GM23248 (cell line): ENCODE data around the gene CD70. TPM values are rescaled to one million over a fixed set of nuclear protein-coding genes. Genes with fewer than 3 reads are reported as not detected.
A peak's percentile ranks its signal among the peaks of the same experiment; 100 is the strongest.
"Not testable (repeated sequence)": the region's sequence is repeated elsewhere in the genome, so short reads cannot be mapped to it uniquely, and the experiment has no call there.

Experiments used
- DNase-seq: peaks from one replicate; pipeline ENCODE4 v3.0.0-alpha.2; 2015
- H2AFZ ChIP-seq: fragments of 200-600 bp; sonication (generic); 2 replicates; pipeline ENCODE4 v1.6.1; 2016; ENCODE audit warnings: antibody characterized with exemption
- H3F3A ChIP-seq: fragments of 200-600 bp; sonication (generic); 2 replicates; pipeline ENCODE4 v1.6.1; 2016; ENCODE audit warnings: mild to moderate bottlenecking, antibody characterized with exemption, mixed run types; ENCODE audit not compliant: insufficient read depth
- H3K27ac ChIP-seq: fragments of 200-600 bp; sonication (generic); 2 replicates; pipeline ENCODE4 v1.5.1; 2016; ENCODE audit warnings: mild to moderate bottlenecking
- H3K27me3 ChIP-seq: fragments of 200-600 bp; sonication (generic); replicated peaks from 2 replicates; pipeline ENCODE4 v1.6.1; 2016; ENCODE audit warnings: mild to moderate bottlenecking; ENCODE audit not compliant: insufficient read depth
- H3K36me3 ChIP-seq: fragments of 200-600 bp; sonication (generic); 2 replicates; pipeline ENCODE4 v1.6.1; 2016; ENCODE audit warnings: low read depth, mild to moderate bottlenecking
- H3K4me1 ChIP-seq: fragments of 200-600 bp; sonication (generic); 2 replicates; pipeline ENCODE4 v1.6.1; 2016; ENCODE audit warnings: mild to moderate bottlenecking; ENCODE audit not compliant: insufficient read depth
- H3K4me2 ChIP-seq: fragments of 200-600 bp; sonication (generic); one replicate; pipeline ENCODE4 v1.6.1; 2016; ENCODE audit warnings: mild to moderate bottlenecking; ENCODE audit not compliant: unreplicated experiment
- H3K4me3 ChIP-seq: fragments of 200-600 bp; sonication (generic); 2 replicates; pipeline ENCODE4 v1.5.1; 2016; ENCODE audit warnings: mild to moderate bottlenecking
- H3K79me2 ChIP-seq: fragments of 200-600 bp; sonication (generic); 2 replicates; pipeline ENCODE4 v1.6.1; 2016; ENCODE audit warnings: mild to moderate bottlenecking; ENCODE audit not compliant: insufficient read depth
- H3K9ac ChIP-seq: fragments of 200-600 bp; sonication (generic); 2 replicates; pipeline ENCODE4 v1.6.1; 2016; ENCODE audit warnings: mild to moderate bottlenecking
- H3K9me2 ChIP-seq: fragments of 200-600 bp; sonication (generic); 2 replicates; pipeline ENCODE4 v1.6.1; 2016; ENCODE audit warnings: mixed run types, mild to moderate bottlenecking, moderate library complexity; ENCODE audit not compliant: insufficient read depth
- H3K9me3 ChIP-seq: fragments of 200-600 bp; sonication (generic); one replicate; pipeline ENCODE4 v1.6.1; 2017; ENCODE audit warnings: low read depth
- H4K20me1 ChIP-seq: fragments of 200-600 bp; sonication (generic); 2 replicates; pipeline ENCODE4 v1.6.0; 2016; ENCODE audit not compliant: insufficient read depth
- EZH2 ChIP-seq: fragments of 200-600 bp; sonication (generic); IDR thresholded peaks from 2 replicates; pipeline ENCODE4 v1.6.1; 2018; ENCODE audit warnings: antibody characterized with exemption, mild to moderate bottlenecking; ENCODE audit not compliant: insufficient read depth, poor library complexity, severe bottlenecking
- EZH2phosphoT487 ChIP-seq: fragments of 200-600 bp; sonication (generic); IDR thresholded peaks from 2 replicates; pipeline ENCODE4 v1.6.1; 2018; ENCODE audit warnings: antibody characterized with exemption, moderate library complexity, mild to moderate bottlenecking, low read depth; ENCODE audit not compliant: insufficient read depth
- WGBS, 2 experiments: methylation state at CpG; one replicate each; pipeline ENCODE4 v1.1.6; 2015 to 2017; ENCODE audit warnings: low lambda C conversion rate in 2 of 2, low coverage in 1 of 2; ENCODE audit errors: missing lambda C conversion rate in 2 of 2; 5-methylcytosine and 5-hydroxymethylcytosine counted together
- in situ Hi-C: fragments of 300-500 bp; cut with MboI; formaldehyde crosslinking; loops from 2 replicates; pipeline ENCODE4 v1.15.0; 2020
- polyA plus RNA-seq: library from polyadenylated mRNA; unstranded; fragments of >200 nt; fragmentation: Nextera tagmentation; extraction: Ambion mirVana; gene quantifications from 2 replicates; pipeline ENCODE4 v1.2.1, GENCODE V29; 2016
- total RNA-seq: library from RNA; depleted of rRNA; stranded (reverse); fragments of >200 nt; shearing (Covaris generic); gene quantifications from 2 replicates; pipeline ENCODE4 v1.2.3, GENCODE V29; 2014

Gene CD70
- total and polyA plus RNA-seq, 2 experiments from 2014 or later = 0.20 TPM; not detected in 1

GRCh38 chr19:6586726-6587092 is 4.2 kb downstream of the CD70 start:
- H3K9me2 ChIP-seq = no peaks in the 10 kb centered on the region
- H3K36me3 ChIP-seq = no peaks in the 10 kb centered on the region
- 0 out of 2 replicates have a peak, but pooled peaks cover 4% of the 10 kb centered on the region for H3K4me1 ChIP-seq
- no peaks in the 10 kb centered on the region for H3K9me3 ChIP-seq
- 27 to 47% methylated on average over 3 to 4 of the region's 4 CpGs for WGBS, 2 experiments
- no peaks in the 10 kb centered on the region for H3K79me2 ChIP-seq
- H3K4me2 ChIP-seq = peak overlapping the region; percentile 81
- peak overlapping the region; percentile 70 for H2AFZ ChIP-seq
- in situ Hi-C loops = no loop called here
- H3K4me3 ChIP-seq = peak overlapping the region; percentile 43; the same call in 1 of the 2 replicates
- H3K9ac ChIP-seq = no peak overlapping the region
- TF ChIP-seq EZH2phosphoT487 (no peak), EZH2 (no peak)
- H3F3A ChIP-seq = no peaks in the 10 kb centered on the region
- DNase-seq = no peak
- no peak overlapping the region for H3K27ac ChIP-seq
- H3K27me3 ChIP-seq = peaks cover 58% of the 10 kb centered on the region
- no peaks in the 10 kb centered on the region for H4K20me1 ChIP-seq

DNA sequence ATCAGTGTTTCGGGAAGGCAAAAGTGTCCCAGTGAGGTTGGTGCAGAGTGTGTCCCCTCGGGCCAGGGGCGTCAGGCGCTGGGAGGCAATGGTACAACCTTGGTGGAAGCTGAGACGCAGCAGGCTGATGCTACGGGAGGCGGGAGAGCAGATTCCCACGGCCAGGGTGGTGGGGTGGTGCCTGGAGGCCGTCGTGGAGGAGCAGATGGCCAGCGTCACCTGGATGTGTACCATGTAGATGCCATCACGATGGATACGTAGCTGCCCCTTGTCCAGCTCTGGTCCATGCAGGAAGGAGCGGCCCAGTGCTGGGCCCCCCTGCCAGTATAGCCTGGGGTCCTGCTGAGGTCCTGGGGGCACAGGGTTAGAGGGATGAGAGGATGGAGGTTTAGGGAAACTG is 4.9 kb downstream of the CD70 start:
- H3K9me2 ChIP-seq = no peaks in the 10 kb centered on the region
- H2AFZ ChIP-seq = no peak overlapping the region
- H3K4me3 ChIP-seq = no peak overlapping the region
- H3K27me3 ChIP-seq = peaks cover 55% of the 10 kb centered on the region
- H3F3A ChIP-seq = no peaks in the 10 kb centered on the region
- no peaks in the 10 kb centered on the region for H3K36me3 ChIP-seq
- no peak overlapping the region for H3K9ac ChIP-seq
- no peaks in the 10 kb centered on the region for H3K79me2 ChIP-seq
- H4K20me1 ChIP-seq = no peaks in the 10 kb centered on the region
- no peaks in the 10 kb centered on the region for H3K9me3 ChIP-seq
- 0 out of 2 replicates have a peak, but pooled peaks cover 4% of the 10 kb centered on the region for H3K4me1 ChIP-seq
- 83 to 85% methylated on average over 14 of the region's 14 CpGs for WGBS, 2 experiments
- TF ChIP-seq EZH2 = no peak
- no peak for TF ChIP-seq EZH2phosphoT487
- in situ Hi-C loops = no loop called here
- no peak overlapping the region for H3K4me2 ChIP-seq
- H3K27ac ChIP-seq = no peak overlapping the region
- DNase-seq = no peak

GRCh38 chr19:6582515-6583484 is 8.2 kb downstream of the CD70 start:
- H3K79me2 ChIP-seq, in situ Hi-C loops, H3F3A ChIP-seq, H4K20me1 ChIP-seq, H3K27ac ChIP-seq, H3K4me2 ChIP-seq, H3K36me3 ChIP-seq, H3K4me3 ChIP-seq, H3K9ac ChIP-seq, H2AFZ ChIP-seq, H3K9me3 ChIP-seq, H3K9me2 ChIP-seq: not testable (repeated sequence)
- peak; percentile 20 for DNase-seq
- Histone ChIP-seq H3K4me1 (peaks cover 12% of the 10 kb centered on the region), H3K27me3 (peaks cover 23% of the 10 kb centered on the region)
- 81 to 87% methylated on average over 14 to 16 of the region's 16 CpGs for WGBS, 2 experiments

GRCh38 chr19:6580313-6580712 is 10.6 kb downstream of the CD70 start:
- no peaks in the 10 kb centered on the region for H3K9me2 ChIP-seq
- peak; percentile 91 for DNase-seq
- in situ Hi-C loops = no loop called here
- H2AFZ ChIP-seq = no peak overlapping the region
- H3K9ac ChIP-seq = no peak overlapping the region
- H3F3A ChIP-seq = no peaks in the 10 kb centered on the region
- H3K27me3 ChIP-seq = peaks cover 6% of the 10 kb centered on the region
- H3K79me2 ChIP-seq = no peaks in the 10 kb centered on the region
- H3K36me3 ChIP-seq = no peaks in the 10 kb centered on the region
- H3K27ac ChIP-seq = no peak overlapping the region
- H3K4me3 ChIP-seq = no peak overlapping the region
- 22 to 24% methylated on average over 8 of the region's 8 CpGs for WGBS, 2 experiments
- no peak for TF ChIP-seq EZH2
- TF ChIP-seq EZH2phosphoT487 = no peak
- H3K9me3 ChIP-seq = no peaks in the 10 kb centered on the region
- H3K4me2 ChIP-seq = no peak overlapping the region
- H3K4me1 ChIP-seq = peaks cover 9% of the 10 kb centered on the region
- H4K20me1 ChIP-seq = no peaks in the 10 kb centered on the region
